NCI-H774 (cell line): ENCODE measurements around the gene SIAE.

ENCODE experiments used
- DNase-seq: peaks from one replicate; lab custom pipeline; 2025; lab: John Stamatoyannopoulos, UW

SIAE gene

GRCh38 chr11:124673333-124674167 is at the start of gene SIAE, which contains the start of gene SPA17:
Gene SIAE, minus strand, starts transcription at chr11:124673739. Its CDS starts 31 bp downstream, at chr11:124673708.
Gene SPA17, plus strand, starts transcription at chr11:124673904. Its CDS starts 1,361 bp downstream, at chr11:124675265.
- peak; percentile 89 for DNase-seq

- no peak for DNase-seq
Measured at GRCh38 chr11:124722176-124722575, 48.6 kb upstream of the SIAE start.

GRCh38 chr11:124719534-124719933 is 46.0 kb upstream of the SIAE start:
- DNase-seq: no peak

GRCh38 chr11:124718801-124719200 is 45.3 kb upstream of the SIAE start:
- no peak for DNase-seq

- no peak for DNase-seq
Measured at GRCh38 chr11:124717786-124718651, 44.5 kb upstream of the SIAE start.

- no peak for DNase-seq
Measured at GRCh38 chr11:124717421-124717785, 43.9 kb upstream of the SIAE start.

- DNase-seq: no peak
Measured at GRCh38 chr11:124716591-124716990, 43.1 kb upstream of the SIAE start.

GRCh38 chr11:124712392-124712791 is 38.9 kb upstream of the SIAE start:
- DNase-seq: no peak

- no peak for DNase-seq
Measured at GRCh38 chr11:124707829-124708228, 34.3 kb upstream of the SIAE start.

GRCh38 chr11:124700028-124700427 is 26.5 kb upstream of the SIAE start:
- DNase-seq: no peak

- no peak for DNase-seq
Measured at GRCh38 chr11:124699547-124699946, 26.0 kb upstream of the SIAE start.

GRCh38 chr11:124693142-124693541 is 19.6 kb upstream of the SIAE start:
- DNase-seq: no peak

- no peak for DNase-seq
Measured at GRCh38 chr11:124682443-124682842, 8.9 kb upstream of the SIAE start.

GRCh38 chr11:124681421-124681820 is 7.9 kb upstream of the SIAE start:
- DNase-seq: no peak

- DNase-seq: no peak
Measured at GRCh38 chr11:124678416-124678815, 4.9 kb upstream of the SIAE start.

GRCh38 chr11:124676386-124676785 is 2.8 kb upstream of the SIAE start:
- DNase-seq: no peak

- no peak for DNase-seq
Measured at GRCh38 chr11:124674571-124674970, 1.0 kb upstream of the SIAE start.

- DNase-seq: no peak
Measured at GRCh38 chr11:124674168-124674517, 604 bp upstream of the SIAE start.

- DNase-seq: no peak
Measured at GRCh38 chr11:124672536-124673215, 863 bp downstream of the SIAE start.

GRCh38 chr11:124670732-124671131 is 2.8 kb downstream of the SIAE start:
- DNase-seq: no peak

GRCh38 chr11:124669193-124669592 is 4.3 kb downstream of the SIAE start:
- DNase-seq: peak; percentile 12

- DNase-seq: no peak
Measured at GRCh38 chr11:124667601-124668000, 5.9 kb downstream of the SIAE start.
